GM21526 (cell line): ENCODE results near the gene LMNA.
"Not testable (repeated sequence)": the region's sequence is repeated elsewhere in the genome, so short reads cannot be mapped to it uniquely, and the experiment has no call there.

Experiments
- ATAC-seq: cut with Tn5 transposase; IDR thresholded peaks from one replicate; pipeline ENCODE4 v1.9.1; 2021; ENCODE audit warnings: moderate library complexity; ENCODE audit not compliant: unreplicated experiment, low FRiP score

The LMNA gene

GRCh38 chr1:156157506-156157905 is 43.0 kb downstream of the LMNA start:
- ATAC-seq: no peak

- no peak for ATAC-seq
Observed at GRCh38 chr1:156157966-156158365, 43.5 kb downstream of the LMNA start.

GRCh38 chr1:156160000-156160742 is 45.7 kb downstream of the LMNA start:
- no peak for ATAC-seq

- no peak for ATAC-seq
Observed at GRCh38 chr1:156160743-156161171, 46.2 kb downstream of the LMNA start.

GRCh38 chr1:156162430-156163037 is 48.0 kb downstream of the LMNA start:
- no peak for ATAC-seq

GRCh38 chr1:156163712-156164111 is 49.2 kb downstream of the LMNA start:
- ATAC-seq: no peak

- ATAC-seq: no peak
Observed at GRCh38 chr1:156164125-156164831, 49.8 kb downstream of the LMNA start.

- ATAC-seq: no peak
Observed at GRCh38 chr1:156165083-156165482, 50.6 kb downstream of the LMNA start.

- ATAC-seq: no peak
Observed at GRCh38 chr1:156167536-156167935, 53.0 kb downstream of the LMNA start.

GRCh38 chr1:156172696-156173470 is 58.4 kb downstream of the LMNA start:
- ATAC-seq: no peak

- ATAC-seq: no peak
Observed at GRCh38 chr1:156176610-156177210, 62.2 kb downstream of the LMNA start.

GRCh38 chr1:156177919-156178654 is 63.6 kb downstream of the LMNA start:
- no peak for ATAC-seq

GRCh38 chr1:156180471-156180870 is 66.0 kb downstream of the LMNA start:
- ATAC-seq: no peak

GRCh38 chr1:156181391-156181924 is 66.9 kb downstream of the LMNA start:
- not testable (repeated sequence) for ATAC-seq

- not testable (repeated sequence) for ATAC-seq
Observed at GRCh38 chr1:156182010-156182779, 67.7 kb downstream of the LMNA start.

- not testable (repeated sequence) for ATAC-seq
Observed at GRCh38 chr1:156186347-156187177, 72.1 kb downstream of the LMNA start.
